ENCODE data around the gene CAT.

The CAT gene

DNA sequence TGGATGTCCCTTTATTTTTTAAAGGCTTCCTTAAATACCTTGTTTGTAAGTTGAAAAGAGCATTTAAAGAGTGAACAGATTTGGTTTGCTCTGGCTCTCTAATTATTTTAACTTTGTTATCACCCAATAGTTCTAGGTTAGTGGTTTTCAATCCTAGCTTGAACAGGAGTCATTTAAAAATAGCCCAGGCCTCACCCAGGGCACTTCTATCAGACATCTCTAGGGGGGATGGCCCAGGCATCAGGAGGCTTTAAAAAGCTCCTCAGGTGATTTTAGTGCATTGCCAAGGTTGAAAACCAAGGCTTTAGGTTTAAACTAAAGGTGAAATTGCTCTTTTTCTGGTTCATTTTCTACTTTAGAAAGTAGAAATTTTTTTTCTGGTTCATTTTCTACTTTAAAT is 8.3 kb downstream of the CAT start:
- ATAC-seq: no peak
- no peak for TF ChIP-seq SNAI2 (CRISPR knock-in tag; IDR thresholded peaks at IDR 0.05)
- no peak for TF ChIP-seq BACH2 (CRISPR knock-in tag; IDR thresholded peaks at IDR 0.05; ENCODE audit: borderline replicate concordance)
- TF ChIP-seq TCF4 (CRISPR knock-in tag; IDR thresholded peaks at IDR 0.05; ENCODE audit: borderline replicate concordance): no peak
- TF ChIP-seq ESRRG (CRISPR knock-in tag; IDR thresholded peaks at IDR 0.05): no peak
- no peak for TF ChIP-seq ARNTL (CRISPR knock-in tag; IDR thresholded peaks at IDR 0.05; ENCODE audit: borderline replicate concordance, low read depth)
- no peak for TF ChIP-seq ZC3H10 (CRISPR knock-in tag; IDR thresholded peaks at IDR 0.05)
- no peak for TF ChIP-seq ZNF8 (CRISPR knock-in tag; IDR thresholded peaks at IDR 0.05)
- TF ChIP-seq RARB (CRISPR knock-in tag; IDR thresholded peaks at IDR 0.05): no peak
- TF ChIP-seq ZFP30 (CRISPR knock-in tag; IDR thresholded peaks at IDR 0.05): no peak
- TF ChIP-seq, protein P1, sequence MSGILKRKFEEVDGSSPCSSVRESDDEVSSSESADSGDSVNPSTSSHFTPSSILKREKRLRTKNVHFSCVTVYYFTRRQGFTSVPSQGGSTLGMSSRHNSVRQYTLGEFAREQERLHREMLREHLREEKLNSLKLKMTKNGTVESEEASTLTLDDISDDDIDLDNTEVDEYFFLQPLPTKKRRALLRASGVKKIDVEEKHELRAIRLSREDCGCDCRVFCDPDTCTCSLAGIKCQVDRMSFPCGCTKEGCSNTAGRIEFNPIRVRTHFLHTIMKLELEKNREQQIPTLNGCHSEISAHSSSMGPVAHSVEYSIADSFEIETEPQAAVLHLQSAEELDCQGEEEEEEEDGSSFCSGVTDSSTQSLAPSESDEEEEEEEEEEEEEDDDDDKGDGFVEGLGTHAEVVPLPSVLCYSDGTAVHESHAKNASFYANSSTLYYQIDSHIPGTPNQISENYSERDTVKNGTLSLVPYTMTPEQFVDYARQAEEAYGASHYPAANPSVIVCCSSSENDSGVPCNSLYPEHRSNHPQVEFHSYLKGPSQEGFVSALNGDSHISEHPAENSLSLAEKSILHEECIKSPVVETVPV (CRISPR knock-in tag; IDR thresholded peaks at IDR 0.05): no peak

GRCh38 chr11:34448223-34448994 is 9.7 kb downstream of the CAT start:
- no peak for TF ChIP-seq PPARA (CRISPR knock-in tag; IDR thresholded peaks at IDR 0.05; ENCODE audit: borderline replicate concordance)
- no peak for TF ChIP-seq RARB (CRISPR knock-in tag; IDR thresholded peaks at IDR 0.05)
- no peak for TF ChIP-seq ISL1 (CRISPR knock-in tag; IDR thresholded peaks at IDR 0.05)
- no peak for TF ChIP-seq GLIS3 (CRISPR knock-in tag; IDR thresholded peaks at IDR 0.05)
- no peak for TF ChIP-seq ESRRG (CRISPR knock-in tag; IDR thresholded peaks at IDR 0.05)
- no peak for TF ChIP-seq CSDC2 (CRISPR knock-in tag; IDR thresholded peaks at IDR 0.05)
- no peak for TF ChIP-seq ZNF70 (CRISPR knock-in tag; IDR thresholded peaks at IDR 0.05)
- TF ChIP-seq ZC3H10 (CRISPR knock-in tag; IDR thresholded peaks at IDR 0.05): no peak
- no peak for TF ChIP-seq ZNF8 (CRISPR knock-in tag; IDR thresholded peaks at IDR 0.05)
- TF ChIP-seq, protein P2, sequence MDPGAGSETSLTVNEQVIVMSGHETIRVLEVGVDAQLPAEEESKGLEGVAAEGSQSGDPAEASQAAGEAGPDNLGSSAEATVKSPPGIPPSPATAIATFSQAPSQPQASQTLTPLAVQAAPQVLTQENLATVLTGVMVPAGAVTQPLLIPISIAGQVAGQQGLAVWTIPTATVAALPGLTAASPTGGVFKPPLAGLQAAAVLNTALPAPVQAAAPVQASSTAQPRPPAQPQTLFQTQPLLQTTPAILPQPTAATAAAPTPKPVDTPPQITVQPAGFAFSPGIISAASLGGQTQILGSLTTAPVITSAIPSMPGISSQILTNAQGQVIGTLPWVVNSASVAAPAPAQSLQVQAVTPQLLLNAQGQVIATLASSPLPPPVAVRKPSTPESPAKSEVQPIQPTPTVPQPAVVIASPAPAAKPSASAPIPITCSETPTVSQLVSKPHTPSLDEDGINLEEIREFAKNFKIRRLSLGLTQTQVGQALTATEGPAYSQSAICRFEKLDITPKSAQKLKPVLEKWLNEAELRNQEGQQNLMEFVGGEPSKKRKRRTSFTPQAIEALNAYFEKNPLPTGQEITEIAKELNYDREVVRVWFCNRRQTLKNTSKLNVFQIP (CRISPR knock-in tag; IDR thresholded peaks at IDR 0.05; ENCODE audit: borderline replicate concordance, low read depth): no peak
- TF ChIP-seq, protein P3, sequence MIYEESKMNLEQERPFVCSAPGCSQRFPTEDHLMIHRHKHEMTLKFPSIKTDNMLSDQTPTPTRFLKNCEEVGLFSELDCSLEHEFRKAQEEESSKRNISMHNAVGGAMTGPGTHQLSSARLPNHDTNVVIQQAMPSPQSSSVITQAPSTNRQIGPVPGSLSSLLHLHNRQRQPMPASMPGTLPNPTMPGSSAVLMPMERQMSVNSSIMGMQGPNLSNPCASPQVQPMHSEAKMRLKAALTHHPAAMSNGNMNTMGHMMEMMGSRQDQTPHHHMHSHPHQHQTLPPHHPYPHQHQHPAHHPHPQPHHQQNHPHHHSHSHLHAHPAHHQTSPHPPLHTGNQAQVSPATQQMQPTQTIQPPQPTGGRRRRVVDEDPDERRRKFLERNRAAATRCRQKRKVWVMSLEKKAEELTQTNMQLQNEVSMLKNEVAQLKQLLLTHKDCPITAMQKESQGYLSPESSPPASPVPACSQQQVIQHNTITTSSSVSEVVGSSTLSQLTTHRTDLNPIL (CRISPR knock-in tag; IDR thresholded peaks at IDR 0.05; ENCODE audit: low read depth): no peak
- TF ChIP-seq OSR1 (CRISPR knock-in tag; IDR thresholded peaks at IDR 0.05): no peak
- no peak for TF ChIP-seq ZNF565 (CRISPR knock-in tag; conservative IDR thresholded peaks at IDR 0.05; ENCODE audit: low read depth)
- TF ChIP-seq SNAI2 (CRISPR knock-in tag; IDR thresholded peaks at IDR 0.05): no peak
- TF ChIP-seq ZFP3 (CRISPR knock-in tag; IDR thresholded peaks at IDR 0.05): no peak
- TF ChIP-seq, protein P1 (CRISPR knock-in tag; IDR thresholded peaks at IDR 0.05): no peak
- TF ChIP-seq ZFP30 (CRISPR knock-in tag; IDR thresholded peaks at IDR 0.05): no peak
- ATAC-seq: no peak

- TF ChIP-seq ZNF70 (CRISPR knock-in tag; IDR thresholded peaks at IDR 0.05): no peak
- TF ChIP-seq CSDC2 (CRISPR knock-in tag; IDR thresholded peaks at IDR 0.05): no peak
- TF ChIP-seq SNAI2 (CRISPR knock-in tag; IDR thresholded peaks at IDR 0.05): no peak
- TF ChIP-seq ZC3H10 (CRISPR knock-in tag; IDR thresholded peaks at IDR 0.05): no peak
- ATAC-seq: no peak
These were observed 10.3 kb downstream of the CAT start for GRCh38 chr11:34449013-34449412.

DNA sequence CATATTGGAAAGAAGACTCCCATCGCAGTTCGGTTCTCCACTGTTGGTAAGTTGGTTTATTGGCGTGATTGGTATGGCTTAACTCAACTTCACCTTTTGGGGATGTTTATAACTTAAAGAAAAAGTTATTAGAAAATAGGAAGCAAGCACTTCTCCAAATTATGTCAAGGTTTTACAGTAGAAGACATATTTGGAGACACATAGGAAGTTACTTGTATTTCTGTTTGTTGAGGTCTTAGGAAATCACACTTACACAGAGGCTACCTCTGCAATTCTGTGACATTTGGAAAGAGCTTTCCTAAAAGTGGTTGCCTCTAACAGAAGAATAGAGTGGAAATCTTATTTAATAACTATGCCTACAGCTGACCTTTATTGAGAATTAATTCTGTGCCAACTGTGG is 12.3 kb downstream of the CAT start:
- ATAC-seq: no peak
- TF ChIP-seq OSR1 (CRISPR knock-in tag; IDR thresholded peaks at IDR 0.05): no peak
- TF ChIP-seq GLIS3 (CRISPR knock-in tag; IDR thresholded peaks at IDR 0.05): no peak
- TF ChIP-seq BACH2 (CRISPR knock-in tag; IDR thresholded peaks at IDR 0.05; ENCODE audit: borderline replicate concordance): no peak
- TF ChIP-seq, protein P2 (CRISPR knock-in tag; IDR thresholded peaks at IDR 0.05; ENCODE audit: borderline replicate concordance, low read depth): no peak
- TF ChIP-seq ZNF8 (CRISPR knock-in tag; IDR thresholded peaks at IDR 0.05): no peak
